Osteoblast (primary cell): Measurements from ENCODE around the gene LCN12. TPM values are rescaled to one million over a fixed set of nuclear protein-coding genes. Genes with fewer than 3 reads are reported as not detected.

ENCODE experiments used
- DNase-seq: peaks from one replicate; pipeline ENCODE4 v3.0.0; 2011; ENCODE audit warnings: low spot score, mixed read lengths; ENCODE audit not compliant: insufficient read length; ENCODE audit errors: missing footprints
- H2AFZ ChIP-seq: 2 replicates; pipeline ENCODE4 v1.6.0; 2011; ENCODE audit warnings: mild to moderate bottlenecking, low read length
- H3K27ac ChIP-seq: 2 replicates; pipeline ENCODE4 v1.5.1; 2011; ENCODE audit warnings: mild to moderate bottlenecking, low read depth, low read length, moderate library complexity
- H3K27me3 ChIP-seq: 2 replicates; pipeline ENCODE4 v1.6.0; 2012; ENCODE audit warnings: mild to moderate bottlenecking, control low read depth, inconsistent platforms, low read length, moderate library complexity; ENCODE audit not compliant: insufficient read depth
- H3K36me3 ChIP-seq: 2 replicates; pipeline ENCODE4 v1.5.1; 2011; ENCODE audit warnings: mild to moderate bottlenecking, low read length, control low read depth, moderate library complexity; ENCODE audit not compliant: insufficient read depth
- H3K4me1 ChIP-seq: 2 replicates; pipeline ENCODE4 v1.5.1; 2011; ENCODE audit warnings: mild to moderate bottlenecking, low read length, control low read depth, moderate library complexity; ENCODE audit not compliant: insufficient read depth
- H3K4me2 ChIP-seq: 2 replicates; pipeline ENCODE4 v1.6.0; 2011; ENCODE audit warnings: mild to moderate bottlenecking, low read length; ENCODE audit not compliant: insufficient read depth
- H3K4me3 ChIP-seq: fragments of 200-600 bp; sonication (generic); 3 replicates; pipeline ENCODE4 v1.5.1; 2012; ENCODE audit warnings: mild to moderate bottlenecking, low read length, inconsistent platforms; ENCODE audit not compliant: insufficient read depth
- H3K79me2 ChIP-seq: 2 replicates; pipeline ENCODE4 v1.6.0; 2012; ENCODE audit warnings: mild to moderate bottlenecking, low read length, control low read depth, inconsistent platforms; ENCODE audit not compliant: insufficient read depth
- H3K9me3 ChIP-seq: 2 replicates; pipeline ENCODE4 v1.5.1; 2011; ENCODE audit warnings: low read depth, low read length, control low read depth
- H4K20me1 ChIP-seq: 2 replicates; pipeline ENCODE4 v1.6.0; 2012; ENCODE audit warnings: mild to moderate bottlenecking, low read length, control low read depth; ENCODE audit not compliant: insufficient read depth
- total RNA-seq: library from RNA; depleted of rRNA; stranded (reverse); fragments of >200 nt; gene quantifications from 2 replicates; pipeline ENCODE4 v1.2.3, GENCODE V29; 2012
- TF ChIP-seq, protein P1 (sequence below): IDR thresholded peaks from 2 replicates; pipeline ENCODE4 v1.5.1; 2011; ENCODE audit warnings: mild to moderate bottlenecking, low read depth, low read length, moderate library complexity; ENCODE audit errors: extremely low read depth

The LCN12 gene
- total RNA-seq, 1 donor = not detected

- H3K9me3 ChIP-seq = no peaks in the 10 kb centered on the region
- peaks cover 5% of the 10 kb centered on the region for H3K4me1 ChIP-seq
- no peaks in the 10 kb centered on the region for H3K79me2 ChIP-seq
- H3K27ac ChIP-seq = no peak overlapping the region
- no peaks in the 10 kb centered on the region for H3K36me3 ChIP-seq
- TF ChIP-seq, protein P1, sequence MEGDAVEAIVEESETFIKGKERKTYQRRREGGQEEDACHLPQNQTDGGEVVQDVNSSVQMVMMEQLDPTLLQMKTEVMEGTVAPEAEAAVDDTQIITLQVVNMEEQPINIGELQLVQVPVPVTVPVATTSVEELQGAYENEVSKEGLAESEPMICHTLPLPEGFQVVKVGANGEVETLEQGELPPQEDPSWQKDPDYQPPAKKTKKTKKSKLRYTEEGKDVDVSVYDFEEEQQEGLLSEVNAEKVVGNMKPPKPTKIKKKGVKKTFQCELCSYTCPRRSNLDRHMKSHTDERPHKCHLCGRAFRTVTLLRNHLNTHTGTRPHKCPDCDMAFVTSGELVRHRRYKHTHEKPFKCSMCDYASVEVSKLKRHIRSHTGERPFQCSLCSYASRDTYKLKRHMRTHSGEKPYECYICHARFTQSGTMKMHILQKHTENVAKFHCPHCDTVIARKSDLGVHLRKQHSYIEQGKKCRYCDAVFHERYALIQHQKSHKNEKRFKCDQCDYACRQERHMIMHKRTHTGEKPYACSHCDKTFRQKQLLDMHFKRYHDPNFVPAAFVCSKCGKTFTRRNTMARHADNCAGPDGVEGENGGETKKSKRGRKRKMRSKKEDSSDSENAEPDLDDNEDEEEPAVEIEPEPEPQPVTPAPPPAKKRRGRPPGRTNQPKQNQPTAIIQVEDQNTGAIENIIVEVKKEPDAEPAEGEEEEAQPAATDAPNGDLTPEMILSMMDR = no peak
- DNase-seq = no peak
- peaks cover 12% of the 10 kb centered on the region for H3K27me3 ChIP-seq
- no peak overlapping the region for H3K4me3 ChIP-seq
- no peak overlapping the region for H2AFZ ChIP-seq
- no peak overlapping the region for H3K4me2 ChIP-seq
- no peaks in the 10 kb centered on the region for H4K20me1 ChIP-seq
These were observed 27.9 kb downstream of the LCN12 start for GRCh38 chr9:136979769-136980587.

- no peaks in the 10 kb centered on the region for H4K20me1 ChIP-seq
- DNase-seq = no peak
- H2AFZ ChIP-seq = no peak overlapping the region
- peaks cover 5% of the 10 kb centered on the region for H3K4me1 ChIP-seq
- H3K4me2 ChIP-seq = no peak overlapping the region
- TF ChIP-seq, protein P1 = no peak
- no peaks in the 10 kb centered on the region for H3K9me3 ChIP-seq
- no peak overlapping the region for H3K27ac ChIP-seq
- H3K4me3 ChIP-seq = no peak overlapping the region
- H3K27me3 ChIP-seq = peaks cover 19% of the 10 kb centered on the region
- H3K79me2 ChIP-seq = no peaks in the 10 kb centered on the region
- H3K36me3 ChIP-seq = no peaks in the 10 kb centered on the region
These were observed 28.8 kb downstream of the LCN12 start for GRCh38 chr9:136980669-136981478.

DNA sequence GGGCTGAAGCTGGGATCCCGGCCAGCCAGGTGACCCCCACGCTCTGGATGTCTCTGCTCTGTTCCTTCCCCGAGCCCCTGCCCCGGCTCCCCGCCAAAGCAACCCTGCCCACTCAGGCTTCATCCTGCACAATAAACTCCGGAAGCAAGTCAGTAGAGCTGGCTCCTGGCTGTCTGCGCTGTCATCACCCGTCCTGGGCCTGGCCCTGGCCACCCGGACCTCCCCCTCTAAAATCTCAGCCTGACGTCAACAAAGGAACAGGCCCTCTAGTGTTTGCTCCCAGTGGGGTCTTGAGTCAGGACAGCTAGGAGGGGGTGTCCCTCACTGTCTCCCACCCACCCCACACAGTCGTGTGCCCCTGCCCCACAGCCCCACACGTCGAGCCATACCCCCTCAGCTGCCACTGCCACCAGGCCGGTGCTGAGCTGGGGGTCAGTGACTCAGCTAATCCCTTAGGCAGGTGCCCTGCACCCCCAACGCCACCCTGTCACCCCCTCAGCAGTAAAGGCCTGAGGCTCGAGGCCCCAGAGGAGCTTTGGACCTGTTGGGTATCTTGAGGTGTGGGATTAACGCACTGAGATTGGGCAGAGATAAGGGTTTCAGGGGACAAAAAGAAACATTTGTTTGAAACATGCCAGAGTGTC is 29.6 kb downstream of the LCN12 start:
- Histone ChIP-seq H3K27me3 (peaks cover 24% of the 10 kb centered on the region), H2AFZ (no peak overlapping the region), H3K4me1 (peaks cover 5% of the 10 kb centered on the region), H3K36me3 (no peaks in the 10 kb centered on the region), H3K79me2 (no peaks in the 10 kb centered on the region), H3K27ac (no peak overlapping the region), H3K4me2 (no peak overlapping the region), H4K20me1 (no peaks in the 10 kb centered on the region), H3K9me3 (no peaks in the 10 kb centered on the region), H3K4me3 (no peak overlapping the region)
- TF ChIP-seq, protein P1 = no peak
- no peak for DNase-seq
